IMR-90 (cell line): ENCODE data around the gene STAC2.

Experiments used
- BHLHE40 ChIP-seq: fragments of 150-350 bp; IDR thresholded peaks from 2 replicates; pipeline ENCODE4 v1.6.1; 2016; ENCODE audit warnings: mild to moderate bottlenecking, low read depth, low read length
- CEBPB ChIP-seq: IDR thresholded peaks from 2 replicates; pipeline ENCODE4 v1.6.1; 2012; ENCODE audit warnings: low read depth, low read length, improper control_type of control experiment
- CHD1 ChIP-seq: IDR thresholded peaks from 2 replicates; pipeline ENCODE4 v1.6.1; 2012; ENCODE audit warnings: low read depth, low read length, improper control_type of control experiment
- CTCF ChIP-seq: conservative IDR thresholded peaks from 2 replicates; pipeline ENCODE4 v1.5.1; 2012; ENCODE audit warnings: mild to moderate bottlenecking, low read depth, low read length, improper control_type of control experiment
- MXI1 ChIP-seq: IDR thresholded peaks from 2 replicates; pipeline ENCODE4 v1.6.1; 2012; ENCODE audit warnings: low read depth, mild to moderate bottlenecking, low read length, moderate library complexity, borderline replicate concordance
- NFE2L2 ChIP-seq: fragments of 150-350 bp; IDR thresholded peaks from 2 replicates; pipeline ENCODE4 v1.6.1; 2016; ENCODE audit warnings: low read depth, mild to moderate bottlenecking, low read length
- POLR2A ChIP-seq: IDR thresholded peaks from 2 replicates; pipeline ENCODE4 v1.6.1; 2012; ENCODE audit warnings: mild to moderate bottlenecking, low read depth, low read length
- RAD21 ChIP-seq: IDR thresholded peaks from 2 replicates; pipeline ENCODE4 v1.6.1; 2012; ENCODE audit warnings: low read length, improper control_type of control experiment
- SMC3 ChIP-seq: fragments of 150-350 bp; IDR thresholded peaks from 2 replicates; pipeline ENCODE4 v1.6.1; 2016; ENCODE audit warnings: low read depth, mild to moderate bottlenecking, antibody characterized with exemption, low read length, moderate library complexity

- TF ChIP-seq CTCF (no peak), CHD1 (no peak), CEBPB (no peak), NFE2L2 (no peak), POLR2A (no peak), BHLHE40 (no peak), MXI1 (no peak), RAD21 (no peak), SMC3 (no peak)
These were observed 56.2 kb downstream of the STAC2 start for GRCh38 chr17:39169518-39169917.
